Stimulated activated memory B cell treated with anti-CD40 and anti-IgM and Interleukin-4, amounts not matched to agents 10 μg/mL and 1 μg/mL and 100 μg/mL, for 72 hours (primary cell): ENCODE results near the gene EIF2S2.
A peak's percentile ranks its signal among the peaks of the same experiment; 100 is the strongest.

Source experiments
- ATAC-seq: fragments of 150-1000 bp; cut with Tn5 transposase; 2 replicates; pipeline ENCODE4 v1.10.0; 2021
- H3K27ac Mint-ChIP-seq: one replicate; pipeline ENCODE4 v1.8.0; 2022; ENCODE audit warnings: mild to moderate bottlenecking, mixed read lengths
- H3K27me3 Mint-ChIP-seq: one replicate; pipeline ENCODE4 v1.8.0; 2022; ENCODE audit warnings: mixed read lengths
- H3K36me3 Mint-ChIP-seq: one replicate; pipeline ENCODE4 v1.8.0; 2022; ENCODE audit warnings: mixed read lengths
- H3K4me1 Mint-ChIP-seq: one replicate; pipeline ENCODE4 v1.8.0; 2022; ENCODE audit warnings: mixed read lengths
- H3K4me3 Mint-ChIP-seq: one replicate; pipeline ENCODE4 v1.8.0; 2022; ENCODE audit warnings: mild to moderate bottlenecking, moderate library complexity, mixed read lengths
- H3K9me3 Mint-ChIP-seq: one replicate; pipeline ENCODE4 v1.8.0; 2022; ENCODE audit warnings: mixed read lengths

EIF2S2 gene

GRCh38 chr20:34068001-34068400 lies 44.0 kb downstream of the EIF2S2 start:
- peaks cover 6% of the 10 kb centered on the region for H3K36me3 Mint-ChIP-seq
- no peak overlapping the region for H3K4me3 Mint-ChIP-seq
- ATAC-seq = no peak
- H3K27me3 Mint-ChIP-seq = no peaks in the 10 kb centered on the region
- H3K9me3 Mint-ChIP-seq = no peaks in the 10 kb centered on the region
- H3K4me1 Mint-ChIP-seq = peaks cover 24% of the 10 kb centered on the region
- H3K27ac Mint-ChIP-seq = peak overlapping the region; percentile 60

- Mint-ChIP-seq H3K4me1 (peaks cover 33% of the 10 kb centered on the region), H3K27me3 (no peaks in the 10 kb centered on the region), H3K9me3 (no peaks in the 10 kb centered on the region), H3K36me3 (no peaks in the 10 kb centered on the region), H3K27ac (no peak overlapping the region), H3K4me3 (no peak overlapping the region)
- ATAC-seq = no peak
Observed at GRCh38 chr20:34066476-34067090, 45.5 kb downstream of the EIF2S2 start.

- Mint-ChIP-seq H3K36me3 (no peaks in the 10 kb centered on the region), H3K27ac (peak overlapping the region; percentile 56), H3K4me3 (no peak overlapping the region), H3K27me3 (no peaks in the 10 kb centered on the region), H3K4me1 (peaks cover 34% of the 10 kb centered on the region), H3K9me3 (no peaks in the 10 kb centered on the region)
- no peak for ATAC-seq
Observed at GRCh38 chr20:34065260-34065659, 46.8 kb downstream of the EIF2S2 start.

- H3K27ac Mint-ChIP-seq = no peak overlapping the region
- no peaks in the 10 kb centered on the region for H3K36me3 Mint-ChIP-seq
- no peak overlapping the region for H3K4me3 Mint-ChIP-seq
- no peak for ATAC-seq
- peaks cover 33% of the 10 kb centered on the region for H3K4me1 Mint-ChIP-seq
- H3K9me3 Mint-ChIP-seq = no peaks in the 10 kb centered on the region
- H3K27me3 Mint-ChIP-seq = no peaks in the 10 kb centered on the region
Observed at GRCh38 chr20:34064286-34064685, 47.8 kb downstream of the EIF2S2 start.

- Mint-ChIP-seq H3K4me1 (peaks cover 34% of the 10 kb centered on the region), H3K4me3 (no peak overlapping the region), H3K36me3 (peaks cover under 1% of the 10 kb centered on the region), H3K27ac (peak overlapping the region; percentile 7), H3K27me3 (no peaks in the 10 kb centered on the region), H3K9me3 (no peaks in the 10 kb centered on the region)
- ATAC-seq = no peak
Observed at GRCh38 chr20:34062570-34063482, 49.2 kb downstream of the EIF2S2 start.

- Mint-ChIP-seq H3K27ac (peak overlapping the region; percentile 7), H3K27me3 (no peaks in the 10 kb centered on the region), H3K9me3 (no peaks in the 10 kb centered on the region), H3K4me3 (no peak overlapping the region), H3K36me3 (peaks cover 6% of the 10 kb centered on the region), H3K4me1 (peaks cover 37% of the 10 kb centered on the region)
- peak; percentile 59 for ATAC-seq
Observed at GRCh38 chr20:34061695-34062094, 50.3 kb downstream of the EIF2S2 start.

- Mint-ChIP-seq H3K27ac (no peak overlapping the region), H3K36me3 (peaks cover 10% of the 10 kb centered on the region), H3K27me3 (no peaks in the 10 kb centered on the region), H3K4me3 (no peak overlapping the region), H3K9me3 (no peaks in the 10 kb centered on the region), H3K4me1 (peaks cover 43% of the 10 kb centered on the region)
- ATAC-seq = no peak
Observed at GRCh38 chr20:34060970-34061369, 51.1 kb downstream of the EIF2S2 start.

GRCh38 chr20:34058831-34059230 lies 53.2 kb downstream of the EIF2S2 start:
- H3K27me3 Mint-ChIP-seq = no peaks in the 10 kb centered on the region
- ATAC-seq = peak; percentile 70
- no peak overlapping the region for H3K27ac Mint-ChIP-seq
- H3K4me1 Mint-ChIP-seq = peaks cover 63% of the 10 kb centered on the region
- H3K4me3 Mint-ChIP-seq = no peak overlapping the region
- no peaks in the 10 kb centered on the region for H3K9me3 Mint-ChIP-seq
- peaks cover 11% of the 10 kb centered on the region for H3K36me3 Mint-ChIP-seq

GRCh38 chr20:34055290-34055689 lies 56.8 kb downstream of the EIF2S2 start:
- ATAC-seq = no peak
- Mint-ChIP-seq H3K4me1 (peaks cover 67% of the 10 kb centered on the region), H3K9me3 (no peaks in the 10 kb centered on the region), H3K27ac (peak overlapping the region; percentile 17), H3K36me3 (peaks cover 11% of the 10 kb centered on the region), H3K4me3 (no peak overlapping the region), H3K27me3 (no peaks in the 10 kb centered on the region)

- H3K27me3 Mint-ChIP-seq = no peaks in the 10 kb centered on the region
- no peak overlapping the region for H3K27ac Mint-ChIP-seq
- H3K4me1 Mint-ChIP-seq = peaks cover 63% of the 10 kb centered on the region
- no peak overlapping the region for H3K4me3 Mint-ChIP-seq
- no peak for ATAC-seq
- no peaks in the 10 kb centered on the region for H3K9me3 Mint-ChIP-seq
- H3K36me3 Mint-ChIP-seq = peaks cover 6% of the 10 kb centered on the region
Observed at GRCh38 chr20:34052414-34052813, 59.6 kb downstream of the EIF2S2 start.

- Mint-ChIP-seq H3K9me3 (no peaks in the 10 kb centered on the region), H3K36me3 (peaks cover 12% of the 10 kb centered on the region), H3K27ac (no peak overlapping the region), H3K4me1 (peaks cover 66% of the 10 kb centered on the region), H3K4me3 (no peak overlapping the region), H3K27me3 (no peaks in the 10 kb centered on the region)
- ATAC-seq = no peak
Observed at GRCh38 chr20:34049897-34050695, 61.9 kb downstream of the EIF2S2 start.

- no peaks in the 10 kb centered on the region for H3K27me3 Mint-ChIP-seq
- H3K4me3 Mint-ChIP-seq = no peak overlapping the region
- H3K27ac Mint-ChIP-seq = no peak overlapping the region
Observed at GRCh38 chr20:34049389-34049788, 62.7 kb downstream of the EIF2S2 start.

GRCh38 chr20:34047917-34048316 lies 64.1 kb downstream of the EIF2S2 start:
- H3K36me3 Mint-ChIP-seq = peaks cover 26% of the 10 kb centered on the region
- H3K27me3 Mint-ChIP-seq = no peaks in the 10 kb centered on the region
- no peaks in the 10 kb centered on the region for H3K9me3 Mint-ChIP-seq
- H3K27ac Mint-ChIP-seq = no peak overlapping the region
- no peak for ATAC-seq
- H3K4me1 Mint-ChIP-seq = peaks cover 64% of the 10 kb centered on the region
- no peak overlapping the region for H3K4me3 Mint-ChIP-seq

More at GRCh38 chr20:34049389-34049788, 62.7 kb downstream of the EIF2S2 start:
- Mint-ChIP-seq H3K9me3 (no peaks in the 10 kb centered on the region), H3K4me1 (peaks cover 61% of the 10 kb centered on the region), H3K36me3 (peaks cover 13% of the 10 kb centered on the region)
- no peak for ATAC-seq

- H3K4me1 Mint-ChIP-seq = peaks cover 71% of the 10 kb centered on the region
- H3K9me3 Mint-ChIP-seq = no peaks in the 10 kb centered on the region
- H3K4me3 Mint-ChIP-seq = no peak overlapping the region
- H3K36me3 Mint-ChIP-seq = peaks cover 26% of the 10 kb centered on the region
- no peak overlapping the region for H3K27ac Mint-ChIP-seq
- H3K27me3 Mint-ChIP-seq = no peaks in the 10 kb centered on the region
- no peak for ATAC-seq
Observed at GRCh38 chr20:34047010-34047687, 64.9 kb downstream of the EIF2S2 start.
